GM23338 (cell line): ENCODE measurements around the gene OR52E2.

Experiments used
- EZH2 ChIP-seq: fragments of 200-600 bp; sonication (generic); IDR thresholded peaks from one replicate; pipeline ENCODE4 v1.8.0; 2017; ENCODE audit warnings: antibody characterized with exemption, mild to moderate bottlenecking, low read depth; ENCODE audit not compliant: unreplicated experiment
- POLR2AphosphoS5 ChIP-seq: IDR thresholded peaks from 2 replicates; pipeline ENCODE4 v1.6.1; 2016; ENCODE audit warnings: antibody characterized with exemption, low read depth
- ZNF114 ChIP-seq: fragments of 250-450 bp; sonication (Bioruptor Pico); IDR thresholded peaks from 2 replicates; pipeline ENCODE4 v1.5.0; 2020; ENCODE audit warnings: mild to moderate bottlenecking, moderate library complexity
- ZNF331 ChIP-seq: fragments of 250-450 bp; sonication (Bioruptor Pico); IDR thresholded peaks from 2 replicates; pipeline ENCODE4 v1.5.0; 2020; ENCODE audit warnings: low read depth, mild to moderate bottlenecking, moderate library complexity
- TF ChIP-seq, protein P1 (sequence below), 2 experiments: fragments of 200-600 bp in 1 of 2; sonication (generic) in 1 of 2; conservative IDR thresholded peaks; 2 replicates each; pipeline versions ENCODE4 v1.5.1 to v1.6.1; 2016 to 2017; ENCODE audit warnings: antibody characterized with exemption in 2 of 2, low read depth in 2 of 2, mild to moderate bottlenecking in 2 of 2, moderate library complexity in 1 of 2
- TF ChIP-seq, protein P2 (sequence below): IDR thresholded peaks from one replicate; pipeline ENCODE4 v1.6.1; 2018; ENCODE audit warnings: antibody characterized with exemption; ENCODE audit not compliant: unreplicated experiment
- TF ChIP-seq, protein P3 (sequence below): IDR thresholded peaks from 2 replicates; pipeline ENCODE4 v1.6.1; 2016; ENCODE audit warnings: antibody characterized with exemption

DNA sequence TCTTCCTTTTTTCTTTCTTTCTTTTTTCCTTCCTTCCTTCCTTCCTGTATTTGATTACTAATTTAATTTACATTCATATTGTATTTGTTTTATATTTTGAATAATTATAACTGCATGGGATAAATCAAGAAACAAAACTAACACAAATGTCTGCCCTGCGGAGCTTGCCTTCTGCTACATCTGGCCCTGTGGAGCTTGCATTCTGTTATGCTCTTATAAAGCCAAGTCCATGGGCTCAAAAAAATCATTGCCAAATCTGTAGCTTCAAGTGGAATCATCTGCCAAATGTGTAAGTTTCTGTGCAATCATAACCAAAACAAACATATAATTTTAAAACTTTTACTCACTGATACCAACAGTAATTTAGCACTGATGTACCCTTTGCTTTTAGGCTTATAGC is 21.1 kb downstream of the OR52E2 start:
- TF ChIP-seq, protein P1, sequence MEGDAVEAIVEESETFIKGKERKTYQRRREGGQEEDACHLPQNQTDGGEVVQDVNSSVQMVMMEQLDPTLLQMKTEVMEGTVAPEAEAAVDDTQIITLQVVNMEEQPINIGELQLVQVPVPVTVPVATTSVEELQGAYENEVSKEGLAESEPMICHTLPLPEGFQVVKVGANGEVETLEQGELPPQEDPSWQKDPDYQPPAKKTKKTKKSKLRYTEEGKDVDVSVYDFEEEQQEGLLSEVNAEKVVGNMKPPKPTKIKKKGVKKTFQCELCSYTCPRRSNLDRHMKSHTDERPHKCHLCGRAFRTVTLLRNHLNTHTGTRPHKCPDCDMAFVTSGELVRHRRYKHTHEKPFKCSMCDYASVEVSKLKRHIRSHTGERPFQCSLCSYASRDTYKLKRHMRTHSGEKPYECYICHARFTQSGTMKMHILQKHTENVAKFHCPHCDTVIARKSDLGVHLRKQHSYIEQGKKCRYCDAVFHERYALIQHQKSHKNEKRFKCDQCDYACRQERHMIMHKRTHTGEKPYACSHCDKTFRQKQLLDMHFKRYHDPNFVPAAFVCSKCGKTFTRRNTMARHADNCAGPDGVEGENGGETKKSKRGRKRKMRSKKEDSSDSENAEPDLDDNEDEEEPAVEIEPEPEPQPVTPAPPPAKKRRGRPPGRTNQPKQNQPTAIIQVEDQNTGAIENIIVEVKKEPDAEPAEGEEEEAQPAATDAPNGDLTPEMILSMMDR (conservative IDR thresholded peaks at IDR 0.05; ENCODE audit: low read depth in 2 of 2): no peak
- TF ChIP-seq ZNF331 (CRISPR knock-in tag) (no peak), POLR2AphosphoS5 (no peak), EZH2 (no peak), ZNF114 (CRISPR knock-in tag) (no peak)
- TF ChIP-seq, protein P2, sequence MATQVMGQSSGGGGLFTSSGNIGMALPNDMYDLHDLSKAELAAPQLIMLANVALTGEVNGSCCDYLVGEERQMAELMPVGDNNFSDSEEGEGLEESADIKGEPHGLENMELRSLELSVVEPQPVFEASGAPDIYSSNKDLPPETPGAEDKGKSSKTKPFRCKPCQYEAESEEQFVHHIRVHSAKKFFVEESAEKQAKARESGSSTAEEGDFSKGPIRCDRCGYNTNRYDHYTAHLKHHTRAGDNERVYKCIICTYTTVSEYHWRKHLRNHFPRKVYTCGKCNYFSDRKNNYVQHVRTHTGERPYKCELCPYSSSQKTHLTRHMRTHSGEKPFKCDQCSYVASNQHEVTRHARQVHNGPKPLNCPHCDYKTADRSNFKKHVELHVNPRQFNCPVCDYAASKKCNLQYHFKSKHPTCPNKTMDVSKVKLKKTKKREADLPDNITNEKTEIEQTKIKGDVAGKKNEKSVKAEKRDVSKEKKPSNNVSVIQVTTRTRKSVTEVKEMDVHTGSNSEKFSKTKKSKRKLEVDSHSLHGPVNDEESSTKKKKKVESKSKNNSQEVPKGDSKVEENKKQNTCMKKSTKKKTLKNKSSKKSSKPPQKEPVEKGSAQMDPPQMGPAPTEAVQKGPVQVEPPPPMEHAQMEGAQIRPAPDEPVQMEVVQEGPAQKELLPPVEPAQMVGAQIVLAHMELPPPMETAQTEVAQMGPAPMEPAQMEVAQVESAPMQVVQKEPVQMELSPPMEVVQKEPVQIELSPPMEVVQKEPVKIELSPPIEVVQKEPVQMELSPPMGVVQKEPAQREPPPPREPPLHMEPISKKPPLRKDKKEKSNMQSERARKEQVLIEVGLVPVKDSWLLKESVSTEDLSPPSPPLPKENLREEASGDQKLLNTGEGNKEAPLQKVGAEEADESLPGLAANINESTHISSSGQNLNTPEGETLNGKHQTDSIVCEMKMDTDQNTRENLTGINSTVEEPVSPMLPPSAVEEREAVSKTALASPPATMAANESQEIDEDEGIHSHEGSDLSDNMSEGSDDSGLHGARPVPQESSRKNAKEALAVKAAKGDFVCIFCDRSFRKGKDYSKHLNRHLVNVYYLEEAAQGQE: no peak
- TF ChIP-seq, protein P3, sequence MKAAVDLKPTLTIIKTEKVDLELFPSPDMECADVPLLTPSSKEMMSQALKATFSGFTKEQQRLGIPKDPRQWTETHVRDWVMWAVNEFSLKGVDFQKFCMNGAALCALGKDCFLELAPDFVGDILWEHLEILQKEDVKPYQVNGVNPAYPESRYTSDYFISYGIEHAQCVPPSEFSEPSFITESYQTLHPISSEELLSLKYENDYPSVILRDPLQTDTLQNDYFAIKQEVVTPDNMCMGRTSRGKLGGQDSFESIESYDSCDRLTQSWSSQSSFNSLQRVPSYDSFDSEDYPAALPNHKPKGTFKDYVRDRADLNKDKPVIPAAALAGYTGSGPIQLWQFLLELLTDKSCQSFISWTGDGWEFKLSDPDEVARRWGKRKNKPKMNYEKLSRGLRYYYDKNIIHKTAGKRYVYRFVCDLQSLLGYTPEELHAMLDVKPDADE: no peak
